A549 (cell line): ENCODE measurements around the gene TMCO2. TPM values are rescaled to one million over a fixed set of nuclear protein-coding genes. Genes with fewer than 3 reads are reported as not detected.

Experiments
- ATAC-seq, 2 experiments: fragments of 200-7000 bp in 1 of 2; fragments of >200 bp in 1 of 2; cut with Nextera tagmentation in 1 of 2; cut with Tn5 transposase in 1 of 2; 3 replicates each; pipeline versions ENCODE4 v1.8.0 to v1.9.1; 2018 to 2020; ENCODE audit warnings: mild to moderate bottlenecking in 1 of 2, moderate library complexity in 1 of 2
- CTCF ChIA-PET: fragments of 300-600 bp; sonication (Branson Sonifier 250); formaldehyde crosslinking; extraction: SDS; loops from one replicate; lab custom pipeline; 2021; ENCODE audit warnings: antibody characterized with exemption, inconsistent platforms; lab: Yijun Ruan, JAX
- POLR2A ChIA-PET: fragments of 350-600 bp; formaldehyde crosslinking; extraction: SDS; loops from one replicate; lab custom pipeline; 2021; ENCODE audit warnings: antibody characterized with exemption, inconsistent platforms; lab: Yijun Ruan, JAX
- DNase-seq, 2 experiments: peaks; one replicate each; pipeline versions ENCODE4 v3.0.0 to v3.0.0-alpha.2; 2011 to 2016; ENCODE audit warnings: low read depth in 1 of 2, low spot score in 1 of 2
- FAIRE-seq: peaks from 2 replicates; lab custom pipeline; 2011; peaks lifted over from hg19 to GRCh38; lab: Jason Lieb, UNC
- H3K27ac ChIP-seq, 2 experiments: fragments of >200 bp; sonication (Bioruptor Twin); formaldehyde crosslinking; 3 replicates each; pipeline ENCODE4 v1.5.1; 2016 to 2017
- H3K4me1 ChIP-seq: fragments of >200 bp; sonication (Bioruptor Twin); formaldehyde crosslinking; 3 replicates; pipeline ENCODE4 v1.6.1; 2016
- H3K4me2 ChIP-seq: fragments of >200 bp; sonication (Bioruptor Twin); formaldehyde crosslinking; 3 replicates; pipeline ENCODE4 v1.6.1; 2016
- H3K4me3 ChIP-seq: fragments of >200 bp; sonication (Bioruptor Twin); formaldehyde crosslinking; 3 replicates; pipeline ENCODE4 v1.5.1; 2016
- H3K9me3 ChIP-seq: fragments of >200 bp; sonication (Bioruptor Twin); formaldehyde crosslinking; 3 replicates; pipeline ENCODE4 v1.6.1; 2016
- BHLHE40 ChIP-seq: IDR thresholded peaks from 2 replicates; pipeline ENCODE4 v1.6.1; 2012; ENCODE audit warnings: low read depth, low read length, inconsistent platforms
- CBX2 ChIP-seq: fragments of 200-600 bp; sonication (generic); IDR thresholded peaks from 2 replicates; pipeline ENCODE4 v1.6.1; 2016; ENCODE audit warnings: low read depth, mild to moderate bottlenecking, borderline replicate concordance
- EHMT2 ChIP-seq: fragments of 200-600 bp; sonication (generic); IDR thresholded peaks from 2 replicates; pipeline ENCODE4 v1.6.1; 2016; ENCODE audit warnings: antibody characterized with exemption, low read depth, mild to moderate bottlenecking, moderate library complexity
- EP300 ChIP-seq, 2 experiments: fragments of >200 bp; sonication (Bioruptor Twin); formaldehyde crosslinking; IDR thresholded peaks; 2 replicates in 1 of 2; 3 replicates in 1 of 2; pipeline ENCODE4 v1.6.1; 2016 to 2017
- ESRRA ChIP-seq: fragments of 150-350 bp; IDR thresholded peaks from 2 replicates; pipeline ENCODE4 v1.6.1; 2014; ENCODE audit warnings: mild to moderate bottlenecking, low read length, borderline replicate concordance
- FOSB ChIP-seq: fragments of 250-450 bp; sonication (Bioruptor Pico); IDR thresholded peaks from 2 replicates; pipeline ENCODE4 v1.5.0; 2020; ENCODE audit warnings: mild to moderate bottlenecking, moderate library complexity
- FOSL2 ChIP-seq, 2 experiments: fragments of 450-650 bp in 1 of 2; fragments of >200 bp in 1 of 2; sonication (Bioruptor Twin) in 1 of 2; formaldehyde crosslinking; IDR thresholded peaks; 2 replicates each; pipeline versions ENCODE4 v1.5.0 to v1.6.1; 2016 to 2020; ENCODE audit warnings: mild to moderate bottlenecking in 1 of 2, moderate library complexity in 1 of 2
- FOXS1 ChIP-seq: fragments of 250-450 bp; sonication (Bioruptor Pico); IDR thresholded peaks from 2 replicates; pipeline ENCODE4 v1.5.0; 2020; ENCODE audit warnings: mild to moderate bottlenecking, moderate library complexity
- GATA3 ChIP-seq: IDR thresholded peaks from 2 replicates; pipeline ENCODE4 v1.6.1; 2012; ENCODE audit warnings: borderline replicate concordance
- HEYL ChIP-seq: fragments of 250-450 bp; sonication (Bioruptor Pico); IDR thresholded peaks from 2 replicates; pipeline ENCODE4 v1.8.0; 2021; ENCODE audit warnings: mild to moderate bottlenecking, moderate library complexity
- HOXA7 ChIP-seq: fragments of 250-450 bp; sonication (Bioruptor Pico); IDR thresholded peaks from 2 replicates; pipeline ENCODE4 v1.5.0; 2020; ENCODE audit warnings: mild to moderate bottlenecking, moderate library complexity
- HOXB13 ChIP-seq: fragments of 250-450 bp; sonication (Bioruptor Pico); IDR thresholded peaks from 2 replicates; pipeline ENCODE4 v1.5.0; 2020; ENCODE audit warnings: low read depth, mild to moderate bottlenecking, moderate library complexity
- JUN ChIP-seq, 2 experiments: fragments of >200 bp; sonication (Bioruptor Twin); formaldehyde crosslinking; IDR thresholded peaks; 2 replicates in 1 of 2; 3 replicates in 1 of 2; pipeline ENCODE4 v1.6.1; 2016 to 2017
- KDM1A ChIP-seq: fragments of 200-600 bp; sonication (generic); IDR thresholded peaks from 2 replicates; pipeline ENCODE4 v1.6.1; 2016; ENCODE audit warnings: low read depth, mild to moderate bottlenecking
- MAFK ChIP-seq: fragments of 450-650 bp; IDR thresholded peaks from 2 replicates; pipeline ENCODE4 v1.6.1; 2014; ENCODE audit not compliant: partially characterized antibody
- MAZ ChIP-seq: fragments of 150-350 bp; IDR thresholded peaks from 2 replicates; pipeline ENCODE4 v1.6.1; 2014; ENCODE audit warnings: antibody characterized with exemption, low read depth, low read length, borderline replicate concordance
- NR3C1 ChIP-seq: fragments of >200 bp; sonication (Bioruptor Twin); formaldehyde crosslinking; IDR thresholded peaks from 3 replicates; pipeline ENCODE4 v1.6.1; 2017
- RCOR1 ChIP-seq: fragments of 150-350 bp; IDR thresholded peaks from 2 replicates; pipeline ENCODE4 v1.6.1; 2014; ENCODE audit warnings: antibody characterized with exemption, low read length, low read depth
- RNF2 ChIP-seq: fragments of 200-600 bp; sonication (generic); IDR thresholded peaks from 2 replicates; pipeline ENCODE4 v1.6.1; 2016; ENCODE audit warnings: low read depth, mild to moderate bottlenecking, antibody characterized with exemption, moderate library complexity, borderline replicate concordance
- SREBF2 ChIP-seq: fragments of 450-650 bp; IDR thresholded peaks from 2 replicates; pipeline ENCODE4 v1.6.1; 2014; ENCODE audit warnings: mild to moderate bottlenecking, moderate library complexity
- WGBS: methylation state at CpG from one replicate; pipeline ENCODE4 v1.1.6; 2017; ENCODE audit errors: missing lambda C conversion rate; 5-methylcytosine and 5-hydroxymethylcytosine counted together
- polyA plus RNA-seq, 4 experiments: library from polyadenylated mRNA; depleted of rRNA in 3 of 4; stranded (reverse); fragments of >200 nt; fragmentation: RNase III in 1 of 4; extraction: RNeasy Plus Mini Kit Qiagen cat#74134 plus additional on column Dnase treatment in 1 of 4; gene quantifications; 2 replicates in 3 of 4; 3 replicates in 1 of 4; pipeline ENCODE4 v1.2.3, GENCODE V29; 2011 to 2017
- TF ChIP-seq, protein P1 (sequence below): fragments of 150-350 bp; IDR thresholded peaks from 2 replicates; pipeline ENCODE4 v1.6.1; 2014; ENCODE audit warnings: low read depth, mild to moderate bottlenecking, low read length

The TMCO2 gene
- polyA plus RNA-seq, 2 of the 4 experiments (the other 2 are of a cell fraction) = not detected

DNA sequence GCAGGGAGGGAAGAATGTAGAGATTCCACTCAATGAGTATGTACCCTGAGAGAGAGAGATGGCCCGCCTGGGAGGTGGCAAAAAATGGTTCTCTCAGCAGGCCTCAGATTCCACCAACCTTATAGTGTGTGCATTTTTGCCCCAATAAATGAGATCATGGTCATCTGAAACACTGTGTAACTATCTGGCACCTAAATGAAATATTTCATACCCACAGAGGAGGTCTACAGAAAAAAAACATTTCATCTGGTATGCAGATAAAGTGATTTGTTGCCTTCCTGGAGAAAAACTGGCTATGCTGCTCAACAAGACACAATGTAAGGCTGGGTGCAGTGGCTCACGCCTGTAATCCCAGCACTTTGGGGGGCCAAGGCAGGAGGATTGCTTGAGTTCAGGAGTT, 4.9 kb downstream of the TMCO2 start:
- POLR2A ChIA-PET = no interaction called here
- Histone ChIP-seq H3K27ac (no peak overlapping the region), H3K4me1 (0 out of 3 replicates have a peak, but pooled peaks cover 4% of the 10 kb centered on the region), H3K4me2 (no peak overlapping the region), H3K4me3 (no peak overlapping the region)
- CTCF ChIA-PET = no interaction called here
- 81% methylated on average over 2 of the region's 2 CpGs for WGBS
- ATAC-seq = no peak
- DNase-seq = no peak
- TF ChIP-seq HOXB13 (CRISPR knock-in tag) (no peak), ESRRA (no peak), CBX2 (no peak), HEYL (CRISPR knock-in tag) (no peak), SREBF2 (no peak)
- TF ChIP-seq, protein P1, sequence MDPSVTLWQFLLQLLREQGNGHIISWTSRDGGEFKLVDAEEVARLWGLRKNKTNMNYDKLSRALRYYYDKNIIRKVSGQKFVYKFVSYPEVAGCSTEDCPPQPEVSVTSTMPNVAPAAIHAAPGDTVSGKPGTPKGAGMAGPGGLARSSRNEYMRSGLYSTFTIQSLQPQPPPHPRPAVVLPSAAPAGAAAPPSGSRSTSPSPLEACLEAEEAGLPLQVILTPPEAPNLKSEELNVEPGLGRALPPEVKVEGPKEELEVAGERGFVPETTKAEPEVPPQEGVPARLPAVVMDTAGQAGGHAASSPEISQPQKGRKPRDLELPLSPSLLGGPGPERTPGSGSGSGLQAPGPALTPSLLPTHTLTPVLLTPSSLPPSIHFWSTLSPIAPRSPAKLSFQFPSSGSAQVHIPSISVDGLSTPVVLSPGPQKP = no peak
- TF ChIP-seq, all 56 proteins: peak for 0
- no peak for FAIRE-seq
- H3K9me3 ChIP-seq = no peaks in the 10 kb centered on the region

GRCh38 chr1:40255231-40255630, 7.5 kb downstream of the TMCO2 start:
- POLR2A ChIA-PET = no interaction called here
- CTCF ChIA-PET = no interaction called here
- TF ChIP-seq FOXS1 (no peak), SREBF2 (no peak), EP300 (IDR thresholded peaks at IDR 0.05) (no peak), JUN (IDR thresholded peaks at IDR 0.05) (no peak), HOXA7 (CRISPR knock-in tag) (no peak), RNF2 (no peak), EHMT2 (no peak), KDM1A (no peak), BHLHE40 (no peak), GATA3 (no peak), MAZ (no peak), RCOR1 (no peak), HOXB13 (CRISPR knock-in tag) (no peak)
- TF ChIP-seq, protein P1 = no peak
- TF ChIP-seq, all 56 proteins: peak for 0

DNA sequence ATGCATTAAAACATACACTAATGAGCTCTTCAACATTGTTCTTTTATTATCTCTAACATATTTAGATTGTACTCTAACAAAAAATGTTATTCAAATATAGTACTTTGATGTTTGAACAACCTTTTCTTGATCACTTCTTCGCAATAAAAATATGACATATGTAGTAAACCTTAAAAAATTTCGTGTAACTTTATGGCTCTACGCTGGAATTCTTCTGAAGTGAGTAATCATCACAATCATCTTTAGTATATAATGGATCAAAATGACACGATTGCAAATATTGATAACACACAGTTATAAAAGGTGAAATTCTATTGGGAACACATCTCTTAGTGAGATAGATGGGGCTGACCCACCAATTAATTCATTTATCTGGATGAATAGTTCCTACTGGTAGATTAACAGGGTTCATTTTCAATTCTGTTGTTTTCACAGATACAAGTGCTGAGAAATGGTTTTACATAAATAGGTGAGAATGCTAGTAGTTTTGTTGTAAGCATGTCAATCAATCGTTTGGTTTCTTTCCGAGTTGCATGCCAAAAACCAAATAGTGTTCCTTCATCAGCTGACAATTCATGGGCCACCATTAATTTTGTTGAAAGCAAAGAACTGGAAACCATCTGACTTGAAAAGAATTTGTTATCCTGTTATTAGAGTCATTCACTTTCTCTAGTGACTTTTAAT, 8.8 kb downstream of the TMCO2 start:
- POLR2A ChIA-PET = no interaction called here
- 62% methylated on average over 6 of the region's 6 CpGs for WGBS
- no peak for FAIRE-seq

More at GRCh38 chr1:40255231-40255630, 7.5 kb downstream of the TMCO2 start:
- Histone ChIP-seq H3K4me2 (no peak overlapping the region), H3K4me3 (no peak overlapping the region), H3K27ac (no peak overlapping the region), H3K4me1 (0 out of 3 replicates have a peak, but pooled peaks cover 4% of the 10 kb centered on the region), H3K9me3 (no peaks in the 10 kb centered on the region)
- no peak for FAIRE-seq
- no peak for DNase-seq
- no peak for ATAC-seq

More for the DNA sequence above, 8.8 kb downstream of the TMCO2 start:
- Histone ChIP-seq H3K27ac (peak overlapping the region; percentile 75 to 96; a peak in 3 of 6 replicates), H3K4me1 (0 out of 3 replicates have a peak, but pooled peaks cover 4% of the 10 kb centered on the region), H3K9me3 (no peaks in the 10 kb centered on the region), H3K4me2 (peak overlapping the region; percentile 74), H3K4me3 (peak overlapping the region; percentile 75)
- ATAC-seq (no peak), DNase-seq (no peak)
- TF ChIP-seq MAFK (no peak), FOSB (no peak), HEYL (CRISPR knock-in tag) (no peak), NR3C1 (no peak), SREBF2 (no peak), CBX2 (no peak), FOSL2 (IDR thresholded peaks at IDR 0.05) (no peak), FOSL2 (CRISPR knock-in tag; IDR thresholded peaks at IDR 0.05) (no peak)
- TF ChIP-seq, protein P1 = no peak
- CTCF ChIA-PET = interaction anchor here (1.1 to 2.1 kb wide), 2 partner anchors 58 to 149 kb away, joined by 3 to 6 read pairs; no protein-coding TSS in a partner anchor
